HG03060 (cell line): Measurements from ENCODE around the gene ST8SIA5.

Source experiments
- ATAC-seq: cut with Tn5 transposase; IDR thresholded peaks from one replicate; pipeline ENCODE4 v1.9.1; 2021; ENCODE audit warnings: low read depth, moderate number of reproducible peaks; ENCODE audit not compliant: unreplicated experiment

ST8SIA5 gene

GRCh38 chr18:46748466-46748865, 8.4 kb downstream of the ST8SIA5 start:
- ATAC-seq = no peak

GRCh38 chr18:46740046-46740445, 16.8 kb downstream of the ST8SIA5 start:
- no peak for ATAC-seq

GRCh38 chr18:46738491-46738890, 18.4 kb downstream of the ST8SIA5 start:
- ATAC-seq = no peak

- ATAC-seq = no peak
Measured at GRCh38 chr18:46736736-46737135, 20.1 kb downstream of the ST8SIA5 start.

DNA sequence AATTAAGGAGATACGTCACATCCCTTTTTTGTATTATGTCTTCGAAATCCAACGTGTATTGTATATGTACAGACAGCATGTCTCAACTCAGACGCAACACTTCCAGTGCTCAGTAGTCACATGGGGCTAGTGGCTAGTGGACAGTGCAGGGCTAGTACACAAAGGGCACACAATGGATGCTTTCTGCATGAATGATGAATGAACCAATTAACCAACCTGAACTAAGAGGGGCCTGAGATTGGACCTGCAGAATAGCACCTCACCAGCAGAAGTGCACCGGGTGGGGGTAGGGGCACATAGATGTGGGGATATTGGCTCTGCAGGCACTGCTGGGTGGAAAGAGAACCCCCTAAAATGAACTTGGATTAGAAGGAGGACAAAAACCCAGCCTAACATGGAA, 20.7 kb downstream of the ST8SIA5 start:
- no peak for ATAC-seq

DNA sequence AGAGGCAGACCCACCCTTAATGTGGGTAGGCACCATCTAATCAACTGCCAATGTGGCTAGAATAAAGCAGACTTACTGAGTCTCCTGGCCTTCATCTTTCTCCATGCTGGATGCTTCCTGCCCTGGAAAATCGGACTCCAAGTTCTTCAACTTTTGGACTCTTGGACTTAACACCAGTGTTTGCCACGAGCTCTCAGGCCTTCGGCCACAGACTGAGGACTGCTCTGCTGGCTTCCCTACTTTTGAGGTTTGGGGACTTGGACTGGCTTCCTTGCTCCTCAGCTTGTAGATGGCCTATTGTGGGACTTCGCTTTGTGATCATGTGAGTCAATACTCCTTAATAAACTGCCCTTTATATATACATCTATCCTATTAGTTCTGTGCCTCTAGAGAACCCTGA, 21.9 kb downstream of the ST8SIA5 start:
- ATAC-seq = no peak

GRCh38 chr18:46733872-46734271, 23.0 kb downstream of the ST8SIA5 start:
- ATAC-seq = no peak

GRCh38 chr18:46732801-46733200, 24.1 kb downstream of the ST8SIA5 start:
- no peak for ATAC-seq

- no peak for ATAC-seq
Measured at GRCh38 chr18:46732201-46732600, 24.7 kb downstream of the ST8SIA5 start.

- ATAC-seq = no peak
Measured at GRCh38 chr18:46731316-46731715, 25.5 kb downstream of the ST8SIA5 start.

DNA sequence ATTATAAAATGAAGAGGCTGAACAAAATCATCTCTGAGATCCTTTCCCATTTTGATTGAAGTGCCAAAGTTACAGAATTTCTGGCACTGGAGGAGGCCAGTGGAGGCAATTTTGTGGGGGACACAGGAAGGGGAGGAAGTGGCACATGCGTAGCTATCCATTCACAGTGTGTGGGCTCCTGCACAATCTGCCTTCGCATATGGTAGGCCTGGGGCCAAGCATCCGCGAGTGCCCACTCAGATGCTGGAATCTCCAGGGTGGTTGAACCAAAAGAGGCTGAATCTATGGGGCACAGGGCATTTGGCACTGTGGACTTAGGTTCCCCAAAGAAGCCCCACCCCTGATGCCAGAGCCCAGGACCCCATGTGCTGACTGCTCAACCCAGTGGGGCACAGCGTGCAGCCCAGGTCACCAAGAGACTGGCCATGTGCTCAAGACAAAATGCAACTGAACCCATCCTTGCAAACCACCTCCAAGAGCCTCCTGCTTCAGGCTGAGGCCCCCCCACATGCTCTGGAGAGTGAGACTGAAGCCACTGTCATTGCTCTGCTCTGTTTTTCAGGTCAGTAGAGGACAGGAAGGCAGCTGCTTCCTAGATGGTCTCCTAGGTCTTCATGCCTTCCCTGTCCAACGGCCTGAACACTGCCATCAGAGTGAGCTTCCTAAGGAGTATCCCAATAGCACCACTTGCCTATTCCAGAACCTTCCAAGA, 28.5 kb downstream of the ST8SIA5 start:
- ATAC-seq = no peak

- no peak for ATAC-seq
Measured at GRCh38 chr18:46727177-46727576, 29.7 kb downstream of the ST8SIA5 start.

GRCh38 chr18:46725310-46725709, 31.5 kb downstream of the ST8SIA5 start:
- no peak for ATAC-seq

DNA sequence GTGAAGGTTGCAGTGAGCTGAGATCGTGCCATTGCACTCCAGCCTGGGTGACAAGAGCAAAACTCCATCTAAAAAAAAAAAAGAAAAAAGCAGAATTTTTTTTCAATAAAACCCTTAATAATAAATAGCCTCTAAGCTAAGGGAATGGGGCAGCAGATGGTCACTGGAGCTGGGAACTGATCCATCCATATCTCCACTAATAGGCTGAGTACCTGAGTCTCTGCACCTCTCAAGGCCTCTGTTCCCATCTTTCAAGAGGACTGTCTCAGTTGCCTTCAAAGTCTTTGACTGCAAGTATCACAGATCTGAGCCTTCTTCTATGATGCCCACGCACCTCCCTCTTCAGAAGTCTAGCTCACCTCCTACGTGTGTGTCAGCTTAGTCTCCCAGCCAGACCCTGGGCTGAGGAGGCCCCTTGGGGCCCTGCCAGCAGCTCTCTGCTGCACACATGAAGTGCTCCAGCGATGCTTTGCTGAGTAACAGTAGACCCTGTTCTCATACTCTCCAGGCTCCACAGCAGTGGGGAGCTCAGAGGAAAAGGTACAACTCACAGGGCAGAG, 32.9 kb downstream of the ST8SIA5 start:
- no peak for ATAC-seq

- no peak for ATAC-seq
Measured at GRCh38 chr18:46722051-46722450, 34.8 kb downstream of the ST8SIA5 start.

DNA sequence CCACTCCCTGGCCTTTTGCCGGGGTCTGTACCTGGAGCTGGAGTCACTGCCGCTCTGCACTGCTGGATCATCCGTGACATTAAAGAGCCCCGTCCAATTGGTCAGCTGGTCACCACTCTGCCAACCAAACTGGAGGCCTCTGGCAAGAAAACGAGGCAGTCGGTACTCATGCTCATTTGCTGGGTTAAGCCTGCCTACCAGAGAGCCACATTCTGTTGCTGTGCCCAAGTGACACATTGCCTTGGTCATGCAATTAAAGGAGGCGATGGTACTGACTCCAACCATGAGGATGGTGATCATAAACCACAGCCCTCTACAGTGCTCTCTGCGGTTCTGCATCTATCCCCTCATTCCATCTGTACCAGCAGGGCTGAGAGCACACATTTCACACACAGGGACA, 35.5 kb downstream of the ST8SIA5 start:
- no peak for ATAC-seq

DNA sequence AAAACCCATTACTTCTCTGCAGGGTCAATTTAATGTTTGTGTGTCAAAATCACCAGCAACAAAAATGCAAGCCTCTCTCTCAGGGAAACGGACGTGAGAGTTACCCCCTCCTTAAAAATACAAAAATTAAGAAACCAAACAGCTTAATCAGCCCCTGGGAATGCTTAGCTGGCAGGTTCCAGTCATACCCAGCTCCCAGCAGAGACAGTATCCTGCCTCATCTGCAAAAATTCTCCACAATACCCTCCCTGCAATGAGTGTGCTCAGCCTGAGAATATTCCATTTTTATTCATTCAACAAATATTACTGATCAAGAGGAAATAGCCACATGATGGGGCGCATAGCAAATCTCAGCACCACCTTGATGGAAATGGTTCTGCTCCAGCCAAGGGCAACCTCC, 36.3 kb downstream of the ST8SIA5 start:
- no peak for ATAC-seq

- ATAC-seq = no peak
Measured at GRCh38 chr18:46720092-46720491, 36.8 kb downstream of the ST8SIA5 start.

- ATAC-seq = no peak
Measured at GRCh38 chr18:46719388-46719787, 37.5 kb downstream of the ST8SIA5 start.

DNA sequence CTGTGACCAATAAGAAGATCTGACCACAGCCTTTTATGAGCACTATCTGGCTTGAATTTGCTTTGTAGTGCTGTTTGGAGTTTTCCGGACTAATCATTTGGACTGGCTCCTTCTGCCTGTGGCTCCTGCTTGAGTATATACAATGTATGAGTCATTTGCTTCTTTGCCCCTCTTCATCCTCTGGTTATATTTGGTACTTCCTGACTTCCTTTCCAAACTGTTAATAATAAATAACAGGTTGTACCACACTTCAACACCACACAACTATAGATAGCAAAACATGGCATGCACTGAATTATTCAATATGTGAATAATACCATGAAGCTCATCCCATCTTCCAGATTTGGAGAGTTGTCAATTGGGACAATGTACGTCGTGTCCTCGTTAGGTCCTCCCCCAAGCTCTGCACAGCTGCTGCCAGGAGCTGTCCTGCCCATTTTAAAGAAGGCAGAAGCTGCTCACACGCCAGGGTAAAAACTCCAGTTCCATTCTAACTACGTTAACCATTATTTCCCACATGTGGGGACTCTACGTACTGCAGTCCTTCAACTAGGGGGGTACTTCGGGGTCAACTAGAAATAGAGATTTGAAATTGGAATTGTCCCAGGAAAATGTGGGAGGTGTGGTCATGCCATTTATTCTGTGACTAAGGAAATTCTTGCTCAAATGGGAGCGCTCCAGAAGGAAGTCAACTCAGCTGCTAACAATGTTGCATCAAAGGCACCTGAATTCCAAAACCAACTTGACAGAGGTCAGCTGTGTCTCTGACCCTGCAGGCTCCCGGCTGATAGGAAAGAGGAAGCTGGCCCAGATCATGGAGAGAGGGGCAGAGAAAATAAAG, 38.1 kb downstream of the ST8SIA5 start:
- no peak for ATAC-seq

- ATAC-seq = no peak
Measured at GRCh38 chr18:46716827-46717226, 40.0 kb downstream of the ST8SIA5 start.

GRCh38 chr18:46716336-46716735, 40.5 kb downstream of the ST8SIA5 start:
- ATAC-seq = no peak
